GM04504 (cell line): Measurements from ENCODE around the gene GLMN.

Source experiments
- DNase-seq: peaks from one replicate; pipeline ENCODE4 v3.0.0-alpha.2; 2012; ENCODE audit warnings: low read depth

The GLMN gene

GRCh38 chr1:92298573-92299476 is at the start of gene GLMN, which contains the start of gene RPAP2:
GLMN (minus strand) TSS chr1:92298987; CDS start chr1:92297999, 988 bp downstream.
RPAP2 (plus strand) TSS chr1:92299059; CDS start chr1:92299074, 15 bp downstream.
- DNase-seq: peak; percentile 74

- no peak for DNase-seq
Measured at GRCh38 chr1:92346866-92347640, 48.3 kb upstream of the GLMN start.

GRCh38 chr1:92343061-92343460 is 44.3 kb upstream of the GLMN start:
- no peak for DNase-seq

GRCh38 chr1:92342401-92342800 is 43.6 kb upstream of the GLMN start:
- no peak for DNase-seq

- no peak for DNase-seq
Measured at GRCh38 chr1:92340154-92340553, 41.4 kb upstream of the GLMN start.

- no peak for DNase-seq
Measured at GRCh38 chr1:92333668-92334067, 34.9 kb upstream of the GLMN start.

GRCh38 chr1:92329347-92330129 is 30.8 kb upstream of the GLMN start:
- peak; percentile 19 for DNase-seq

GRCh38 chr1:92327794-92328193 is 29.0 kb upstream of the GLMN start:
- no peak for DNase-seq

- DNase-seq: no peak
Measured at GRCh38 chr1:92326681-92327080, 27.9 kb upstream of the GLMN start.

GRCh38 chr1:92324784-92325183 is 26.0 kb upstream of the GLMN start:
- DNase-seq: no peak

GRCh38 chr1:92323473-92324453 is 25.0 kb upstream of the GLMN start:
- DNase-seq: no peak

- no peak for DNase-seq
Measured at GRCh38 chr1:92317836-92318493, 19.2 kb upstream of the GLMN start.

GRCh38 chr1:92315766-92316599 is 17.2 kb upstream of the GLMN start:
- no peak for DNase-seq

GRCh38 chr1:92314024-92314423 is 15.2 kb upstream of the GLMN start:
- DNase-seq: no peak

- DNase-seq: no peak
Measured at GRCh38 chr1:92310185-92310597, 11.4 kb upstream of the GLMN start.

GRCh38 chr1:92307980-92308379 is 9.2 kb upstream of the GLMN start:
- DNase-seq: no peak

- no peak for DNase-seq
Measured at GRCh38 chr1:92306020-92306419, 7.2 kb upstream of the GLMN start.

- no peak for DNase-seq
Measured at GRCh38 chr1:92301021-92301420, 2.2 kb upstream of the GLMN start.

GRCh38 chr1:92299477-92300150 is 827 bp upstream of the GLMN start:
- DNase-seq: no peak
